Adrenal gland (tissue), 19 donors: ENCODE measurements around the gene UBE2D3. TPM values are rescaled to one million over a fixed set of nuclear protein-coding genes. Genes with fewer than 3 reads are reported as not detected.

ENCODE experiments used
- DNase-seq, 7 donors: peaks; one replicate each; pipeline ENCODE4 v3.0.0-alpha.2; 2019 to 2020
- H3K27ac ChIP-seq, 5 donors: fragments of 200-600 bp; sonication (generic) in 4 of 5; 1 replicate in 3 of 5; 2 replicates in 2 of 5; pipeline versions ENCODE4 v1.5.1 to v1.8.0; 2016 to 2020; ENCODE audit warnings: mild to moderate bottlenecking in 1 of 5
- H3K27me3 ChIP-seq: fragments of 200-600 bp; 2 replicates; pipeline ENCODE4 v1.8.0; 2021
- H3K36me3 ChIP-seq, 2 donors: fragments of 200-600 bp; replicated peaks in 1 of 2; 1 replicate in 1 of 2; 2 replicates in 1 of 2; pipeline versions ENCODE4 v1.5.1 to v1.8.0; 2018 to 2022
- H3K4me1 ChIP-seq, 2 donors: fragments of 200-600 bp; replicated peaks in 1 of 2; 1 replicate in 1 of 2; 2 replicates in 1 of 2; pipeline versions ENCODE4 v1.5.1 to v1.8.0; 2018 to 2021
- H3K4me3 ChIP-seq, 4 donors: fragments of 200-600 bp; sonication (generic) in 3 of 4; one replicate each; pipeline ENCODE4 v1.5.1; 2016 to 2018
- H3K9me3 ChIP-seq, 3 donors: fragments of 200-600 bp; sonication (generic) in 1 of 3; replicated peaks in 1 of 3; 1 replicate in 2 of 3; 2 replicates in 1 of 3; pipeline versions ENCODE4 v1.5.1 to v1.8.0; 2016 to 2021
- POLR2A ChIP-seq, 2 donors: fragments of 450-650 bp; IDR thresholded peaks; one replicate each; pipeline ENCODE4 v1.6.1; 2017; ENCODE audit warnings: antibody characterized with exemption in 2 of 2, mild to moderate bottlenecking in 2 of 2, moderate library complexity in 1 of 2
- WGBS, 4 donors: extraction: QIAGEN DNeasy Blood & Tissue Kit in 2 of 4; methylation state at CpG; one replicate each; pipeline versions ENCODE4 v1.1.5 to v1.1.7; 2013 to 2017; 5-methylcytosine and 5-hydroxymethylcytosine counted together
- intact Hi-C, 2 donors: fragments of 100-400 bp; cut with DNase I; formaldehyde crosslinking; loops; one replicate each; pipeline versions ENCODE4 v1.14.1 to v1.15.0; 2022 to 2023
- long read RNA-seq, 10 donors: library from polyadenylated mRNA in 3 of 10; unstranded in 2 of 10; stranded (forward) in 1 of 10; transcript quantifications; one replicate each; pipeline ENCODE4 v2.0.0 and lab custom pipeline, GENCODE V29; 2021 to 2026
- polyA plus RNA-seq, 3 donors: library from polyadenylated mRNA; stranded (reverse); fragments of 200-250 nt in 2 of 3; fragments of 350-450 nt in 1 of 3; fragmentation: Illumina TruSeq in 1 of 3; extraction: RNeasy Lipid Tissue Mini Kit (QIAGEN cat#74804) in 1 of 3; gene quantifications; one replicate each; pipeline ENCODE4 v1.2.3, GENCODE V29; 2013 to 2014
- total RNA-seq, 9 donors: library from RNA; depleted of rRNA in 4 of 9; stranded (reverse); fragments of >200 nt in 4 of 9; fragments of 120-200 nt in 1 of 9; fragmentation: NEBNext Ultra II Directional in 1 of 9; extraction: Animal tissue kit (Norgen Biotek cat#: 25700) in 1 of 9; gene quantifications; one replicate each; pipeline versions ENCODE4 v1.1.0 to v1.2.4, GENCODE V29; 2013 to 2023
- TF ChIP-seq, protein P1 (sequence below), 6 experiments: fragments of 450-650 bp in 4 of 6; fragments of 200-600 bp in 2 of 6; sonication (generic) in 1 of 6; IDR thresholded peaks; 1 replicate in 5 of 6; 2 replicates in 1 of 6; pipeline versions ENCODE4 v1.5.1 to v1.8.0; 2016 to 2021; ENCODE audit warnings: antibody characterized with exemption in 6 of 6, mild to moderate bottlenecking in 2 of 6, moderate library complexity in 1 of 6
- donor health status: healthy with polysubstance abuse.
- donor health status: Bipolar disorder and iron deficiency.
- donor health status: DM: yes; HTN: yes; CAD: no.
- donor health status: DM: no; HTN: no; CAD: no.
- donor health status: DM: no; HTN: no; CAD: no.
- donor health status: DM: yes; HTN: yes; CAD: no.

Gene UBE2D3
- total RNA-seq (100 to 1,000 TPM; 318 to 523 (median 411) TPM), polyA plus RNA-seq (100 to 1,000 TPM; 178 to 709 (median 214) TPM)
- long read RNA-seq, donor 1, full-length matches to known transcripts = 102 of 411 reads
- long read RNA-seq, donor 1, partial matches to known transcripts = 114 of 411 reads
- long read RNA-seq, donor 1, other reads (novel, unspliced or antisense) = 195 of 411 reads
- long read RNA-seq, donor 2, full-length matches to known transcripts = 68 of 112 reads
- long read RNA-seq, donor 2, partial matches to known transcripts = 35 of 112 reads
- long read RNA-seq, donor 2, other reads (novel, unspliced or antisense) = 9 of 112 reads
- long read RNA-seq, donor 3, full-length matches to known transcripts = 98 of 136 reads
- long read RNA-seq, donor 3, partial matches to known transcripts = 33 of 136 reads
- long read RNA-seq, donor 3, other reads (novel, unspliced or antisense) = 5 of 136 reads
- long read RNA-seq, donor 4, full-length matches to known transcripts = 181 of 241 reads
- long read RNA-seq, donor 4, partial matches to known transcripts = 38 of 241 reads
- long read RNA-seq, donor 4, other reads (novel, unspliced or antisense) = 22 of 241 reads
- long read RNA-seq, donor 5, full-length matches to known transcripts = 298 of 395 reads
- long read RNA-seq, donor 5, partial matches to known transcripts = 71 of 395 reads
- long read RNA-seq, donor 5, other reads (novel, unspliced or antisense) = 26 of 395 reads
- long read RNA-seq, donor 6, transcript UBE2D3-210 (8 exons, 3,990 nt) = major isoform, 61 of 118 reads
- long read RNA-seq, donor 6, transcript UBE2D3-207 (8 exons, 2,368 nt) = minor isoform, 8 of 118 reads
- long read RNA-seq, donor 6, transcript UBE2D3-208 (8 exons, 2,227 nt) = minor isoform, 14 of 118 reads
- long read RNA-seq, donor 6, partial matches to known transcripts = 20 of 118 reads
- long read RNA-seq, donor 6, other reads (novel, unspliced or antisense) = 8 of 118 reads
- long read RNA-seq, donor 7, transcript UBE2D3-210 (8 exons, 3,990 nt) = major isoform, 21 of 160 reads
- long read RNA-seq, donor 7, transcript UBE2D3-208 (8 exons, 2,227 nt) = minor isoform, 7 of 160 reads
- long read RNA-seq, donor 7, transcript UBE2D3-207 (8 exons, 2,368 nt) = minor isoform, 5 of 160 reads
- long read RNA-seq, donor 7, partial matches to known transcripts = 57 of 160 reads
- long read RNA-seq, donor 7, other reads (novel, unspliced or antisense) = 66 of 160 reads
- long read RNA-seq, donor 8, full-length matches to known transcripts = 95 of 334 reads
- long read RNA-seq, donor 8, partial matches to known transcripts = 72 of 334 reads
- long read RNA-seq, donor 8, other reads (novel, unspliced or antisense) = 167 of 334 reads
- long read RNA-seq, donor 9, full-length matches to known transcripts = 81 of 98 reads
- long read RNA-seq, donor 9, partial matches to known transcripts = 17 of 98 reads
- long read RNA-seq, donor 9, other reads (novel, unspliced or antisense) = 0 of 98 reads
- long read RNA-seq, donor 10, transcript UBE2D3-210 (8 exons, 3,990 nt) = major isoform, 19 of 38 reads
- long read RNA-seq, donor 10, partial matches to known transcripts = 14 of 38 reads
- long read RNA-seq, donor 10, other reads (novel, unspliced or antisense) = 0 of 38 reads

- no peaks in the 10 kb centered on the region for H3K27me3 ChIP-seq
- no peaks in the 10 kb centered on the region for H3K36me3 ChIP-seq
- H3K9me3 ChIP-seq = no peaks in the 10 kb centered on the region
- H3K4me1 ChIP-seq = peaks cover 25 to 34% of the 10 kb centered on the region in 2 donors
- intact Hi-C loops = loop anchor here in 1 of 2 donors (5.0 kb wide), 1 partner anchor 40 kb away; the partner anchor contains the start of gene CISD2
- H3K27ac ChIP-seq = peak within 1 kb of the TSS; percentile 98 to 100 (median 100)
- H3K4me3 ChIP-seq = peak within 1 kb of the TSS; percentile 83 to 95 (median 88)
- WGBS, 4 donors = 0 to 1% (median 0%) methylated on average over 45 to 73 of the region's 73 CpGs
- DNase-seq = peak; percentile 92 to 97 (median 94)
- TF ChIP-seq POLR2A (IDR thresholded peaks at IDR 0.05) = peak; percentile 67 to 91
- TF ChIP-seq, protein P1, sequence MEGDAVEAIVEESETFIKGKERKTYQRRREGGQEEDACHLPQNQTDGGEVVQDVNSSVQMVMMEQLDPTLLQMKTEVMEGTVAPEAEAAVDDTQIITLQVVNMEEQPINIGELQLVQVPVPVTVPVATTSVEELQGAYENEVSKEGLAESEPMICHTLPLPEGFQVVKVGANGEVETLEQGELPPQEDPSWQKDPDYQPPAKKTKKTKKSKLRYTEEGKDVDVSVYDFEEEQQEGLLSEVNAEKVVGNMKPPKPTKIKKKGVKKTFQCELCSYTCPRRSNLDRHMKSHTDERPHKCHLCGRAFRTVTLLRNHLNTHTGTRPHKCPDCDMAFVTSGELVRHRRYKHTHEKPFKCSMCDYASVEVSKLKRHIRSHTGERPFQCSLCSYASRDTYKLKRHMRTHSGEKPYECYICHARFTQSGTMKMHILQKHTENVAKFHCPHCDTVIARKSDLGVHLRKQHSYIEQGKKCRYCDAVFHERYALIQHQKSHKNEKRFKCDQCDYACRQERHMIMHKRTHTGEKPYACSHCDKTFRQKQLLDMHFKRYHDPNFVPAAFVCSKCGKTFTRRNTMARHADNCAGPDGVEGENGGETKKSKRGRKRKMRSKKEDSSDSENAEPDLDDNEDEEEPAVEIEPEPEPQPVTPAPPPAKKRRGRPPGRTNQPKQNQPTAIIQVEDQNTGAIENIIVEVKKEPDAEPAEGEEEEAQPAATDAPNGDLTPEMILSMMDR (IDR thresholded peaks at IDR 0.05) = no peak
Measured at GRCh38 chr4:102826890-102827673, at the start of gene UBE2D3. TSS of gene UBE2D3 (minus strand) at chr4:102827551. CDS start at chr4:102826508, 1,043 bp downstream.

DNA sequence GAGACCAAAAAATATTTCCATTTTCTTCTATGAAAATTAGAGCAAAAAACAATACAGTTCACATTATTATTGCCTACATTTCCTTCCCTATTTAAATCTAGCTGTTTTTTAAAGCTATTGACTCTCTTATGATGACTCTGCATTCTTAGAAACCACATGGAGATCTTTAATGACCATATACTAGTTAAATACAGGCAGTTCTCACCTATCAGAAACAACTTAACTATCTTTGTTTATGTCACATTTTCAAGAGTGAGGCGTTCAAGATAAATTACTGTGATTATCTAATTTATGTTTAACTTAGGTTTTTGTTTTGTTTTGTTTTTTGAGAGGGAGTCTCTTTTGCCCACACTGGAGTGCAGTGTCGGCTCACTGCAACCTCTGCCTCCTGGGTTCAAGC lies 44.4 kb upstream of the UBE2D3 start:
- Histone ChIP-seq H3K27me3 (no peaks in the 10 kb centered on the region), H3K9me3 (no peaks in the 10 kb centered on the region), H3K4me1 (peaks cover 0 to 39% of the 10 kb centered on the region in 2 donors), H3K36me3 (no peaks in the 10 kb centered on the region), H3K27ac (peak overlapping the region in 2 of 5 donors; percentile 14 to 21), H3K4me3 (no peak overlapping the region)
- no peak for DNase-seq
- TF ChIP-seq POLR2A (IDR thresholded peaks at IDR 0.05) = no peak
- TF ChIP-seq, protein P1 (IDR thresholded peaks at IDR 0.05) = no peak
- intact Hi-C loops = no loop called here
- WGBS, 4 donors = 72 to 94% (median 81%) methylated on average over 2 of the region's 2 CpGs

- no peak for TF ChIP-seq POLR2A (IDR thresholded peaks at IDR 0.05)
- TF ChIP-seq, protein P1 (IDR thresholded peaks at IDR 0.05) = no peak
- H3K4me1 ChIP-seq = peaks cover 0 to 39% of the 10 kb centered on the region in 2 donors
- WGBS, 4 donors = 7 to 13% (median 9%) methylated on average over 19 of the region's 19 CpGs
- no peaks in the 10 kb centered on the region for H3K36me3 ChIP-seq
- no peaks in the 10 kb centered on the region for H3K9me3 ChIP-seq
- DNase-seq = peak in 3 of 7 donors; percentile 25 to 59 (median 33)
- H3K4me3 ChIP-seq = peak overlapping the region; percentile 0 to 80 (median 74)
- peak overlapping the region; percentile 84 to 100 (median 97) for H3K27ac ChIP-seq
- H3K27me3 ChIP-seq = no peaks in the 10 kb centered on the region
- intact Hi-C loops = loop anchor here in 1 of 2 donors (5.0 kb wide), 1 partner anchor 42 kb away; the partner anchor contains the start of gene UBE2D3
Measured at GRCh38 chr4:102869569-102870197, 42.3 kb upstream of the UBE2D3 start.
